GM12865 (cell line): ENCODE data around the gene SERPINC1.
A peak's percentile ranks its signal among the peaks of the same experiment; 100 is the strongest.

Source experiments
- DNase-seq: peaks from one replicate; pipeline ENCODE4 v3.0.0; 2010; ENCODE audit warnings: low read depth
- H3K4me3 ChIP-seq: 2 replicates; pipeline ENCODE4 v1.5.1; 2011; ENCODE audit warnings: mild to moderate bottlenecking, low read depth, low read length, control low read depth
- CTCF ChIP-seq: IDR thresholded peaks from 2 replicates; pipeline ENCODE4 v1.5.1; 2011; ENCODE audit warnings: low read length, control low read depth, low read depth, inconsistent platforms; ENCODE audit not compliant: insufficient read depth; ENCODE audit errors: missing control alignments

SERPINC1 gene

GRCh38 chr1:173878251-173878650, 38.9 kb downstream of the SERPINC1 start:
- H3K4me3 ChIP-seq, result no peak overlapping the region
- DNase-seq, result no peak
- no peak for TF ChIP-seq CTCF

- DNase-seq, result no peak
- no peak for TF ChIP-seq CTCF
- no peak overlapping the region for H3K4me3 ChIP-seq
Measured at GRCh38 chr1:173876732-173877131, 40.4 kb downstream of the SERPINC1 start.

GRCh38 chr1:173871500-173871899, 45.6 kb downstream of the SERPINC1 start:
- no peak for TF ChIP-seq CTCF
- no peak overlapping the region for H3K4me3 ChIP-seq

GRCh38 chr1:173871091-173871490, 46.0 kb downstream of the SERPINC1 start:
- H3K4me3 ChIP-seq, result no peak overlapping the region
- no peak for DNase-seq
- no peak for TF ChIP-seq CTCF

More at GRCh38 chr1:173871500-173871899, 45.6 kb downstream of the SERPINC1 start:
- DNase-seq, result no peak

- TF ChIP-seq CTCF, result no peak
- H3K4me3 ChIP-seq, result peak overlapping the region; percentile 68
- peak; percentile 91 for DNase-seq
Measured at GRCh38 chr1:173870252-173871075, 46.7 kb downstream of the SERPINC1 start.

- DNase-seq, result no peak
- TF ChIP-seq CTCF, result no peak
- peak overlapping the region; percentile 68 for H3K4me3 ChIP-seq
Measured at GRCh38 chr1:173869021-173869359, 48.1 kb downstream of the SERPINC1 start.
